B cell (primary cell): Measurements from ENCODE around the gene CAT. TPM values are rescaled to one million over a fixed set of nuclear protein-coding genes. Genes with fewer than 3 reads are reported as not detected.

Experiments used
- ATAC-seq: fragments of 200-7000 bp; cut with Tn5 transposase; one replicate; pipeline ENCODE4 v1.10.0; 2021; ENCODE audit warnings: low read depth, mild to moderate bottlenecking, moderate number of reproducible peaks, moderate library complexity
- CTCF ChIA-PET: fragments of 350-600 bp; sonication (Branson Sonifier 250); formaldehyde crosslinking; loops from one replicate; lab custom pipeline; 2021; ENCODE audit warnings: antibody characterized with exemption, inconsistent platforms; lab: Charles Lee
- POLR2A ChIA-PET: fragments of 350-600 bp; sonication (Branson Sonifier 250); formaldehyde crosslinking; loops from one replicate; lab custom pipeline; 2021; ENCODE audit warnings: antibody characterized with exemption; lab: Charles Lee
- DNase-seq: peaks from one replicate; pipeline ENCODE4 v3.0.0; 2013
- H2AFZ ChIP-seq: 2 replicates; pipeline ENCODE4 v1.6.1; 2012; ENCODE audit warnings: mild to moderate bottlenecking, low read depth, low read length; ENCODE audit not compliant: insufficient read depth, poor library complexity, severe bottlenecking
- H3K27ac ChIP-seq, 2 donors: 1 replicate in 1 of 2; 2 replicates in 1 of 2; pipeline ENCODE4 v1.5.1; 2012 to 2013; ENCODE audit warnings: low read length in 2 of 2, mild to moderate bottlenecking in 2 of 2, moderate library complexity in 1 of 2
- H3K27me3 ChIP-seq, 4 experiments: fragments of 200-600 bp in 1 of 4; sonication (generic) in 1 of 4; replicated peaks in 1 of 4; 1 replicate in 2 of 4; 2 replicates in 2 of 4; pipeline versions ENCODE4 v1.6.1 to v1.7.0; 2013 to 2016; ENCODE audit warnings: low read length in 3 of 4, mild to moderate bottlenecking in 2 of 4, mixed read lengths in 1 of 4, moderate library complexity in 1 of 4; ENCODE audit not compliant: insufficient read depth in 4 of 4, control insufficient read depth in 3 of 4; ENCODE audit errors: control extremely low read depth in 1 of 4
- H3K36me3 ChIP-seq, 2 experiments: replicated peaks in 1 of 2; 1 replicate in 1 of 2; 2 replicates in 1 of 2; pipeline versions ENCODE4 v1.6.1 to v1.7.1; 2013; ENCODE audit warnings: low read length in 1 of 2; ENCODE audit not compliant: insufficient read depth in 2 of 2, control insufficient read depth in 1 of 2; ENCODE audit errors: control extremely low read depth in 1 of 2, extremely low read depth in 1 of 2
- H3K4me1 ChIP-seq, 2 donors: fragments of 200-600 bp in 1 of 2; sonication (generic) in 1 of 2; 1 replicate in 1 of 2; 2 replicates in 1 of 2; pipeline versions ENCODE4 v1.5.1 to v1.6.1; 2013 to 2017; ENCODE audit warnings: low read length in 2 of 2; ENCODE audit not compliant: control insufficient read depth in 2 of 2, insufficient read depth in 2 of 2
- H3K4me2 ChIP-seq: replicated peaks from 2 replicates; pipeline ENCODE3; 2012; ENCODE audit warnings: mild to moderate bottlenecking, low read depth, low read length; ENCODE audit not compliant: poor library complexity, severe bottlenecking
- H3K4me3 ChIP-seq, 5 experiments: fragments of 200-600 bp in 1 of 5; sonication (generic) in 1 of 5; 1 replicate in 3 of 5; 2 replicates in 2 of 5; pipeline versions ENCODE4 v1.5.1 to v1.7.0; 2011 to 2016; ENCODE audit warnings: low read length in 4 of 5, mild to moderate bottlenecking in 4 of 5, low read depth in 2 of 5, control low read depth in 1 of 5, moderate library complexity in 1 of 5; ENCODE audit not compliant: insufficient read depth in 1 of 5; ENCODE audit errors: control extremely low read depth in 1 of 5, extremely low read depth in 1 of 5
- H3K79me2 ChIP-seq: fragments of 200-600 bp; sonication (generic); one replicate; pipeline ENCODE4 v1.6.0; 2016; ENCODE audit warnings: low read length; ENCODE audit not compliant: control insufficient read depth, insufficient read depth
- H3K9ac ChIP-seq: fragments of 200-600 bp; sonication (generic); 2 replicates; pipeline ENCODE4 v1.6.1; 2017; ENCODE audit warnings: mild to moderate bottlenecking, low read length, moderate library complexity
- H3K9me3 ChIP-seq, 3 donors: one replicate each; pipeline versions ENCODE4 v1.6.1 to v1.7.1; 2013; ENCODE audit warnings: low read length in 2 of 3; ENCODE audit not compliant: control insufficient read depth in 2 of 3, insufficient read depth in 1 of 3; ENCODE audit errors: control extremely low read depth in 1 of 3
- H4K20me1 ChIP-seq: 2 replicates; pipeline ENCODE4 v1.6.0; 2012; ENCODE audit warnings: mild to moderate bottlenecking, low read length; ENCODE audit not compliant: insufficient read depth, control insufficient read depth, poor library complexity, severe bottlenecking
- H3K27ac Mint-ChIP-seq: one replicate; pipeline ENCODE4 v1.8.0; 2021; ENCODE audit warnings: mixed read lengths
- H3K27me3 Mint-ChIP-seq: one replicate; pipeline ENCODE4 v1.8.0; 2021; ENCODE audit warnings: mixed read lengths
- H3K4me1 Mint-ChIP-seq: one replicate; pipeline ENCODE4 v1.8.0; 2021; ENCODE audit warnings: mixed read lengths
- H3K4me3 Mint-ChIP-seq: one replicate; pipeline ENCODE4 v1.8.0; 2021; ENCODE audit warnings: mixed read lengths
- H3K9me3 Mint-ChIP-seq: one replicate; pipeline ENCODE4 v1.8.0; 2022; ENCODE audit warnings: mixed read lengths; ENCODE audit not compliant: insufficient read depth
- CTCF ChIP-seq: fragments of 200-600 bp; IDR thresholded peaks from one replicate; pipeline ENCODE4 v1.8.0; 2022; ENCODE audit warnings: antibody characterized with exemption, mild to moderate bottlenecking
- EZH2 ChIP-seq: IDR thresholded peaks from 2 replicates; pipeline ENCODE4 v1.6.1; 2012; ENCODE audit warnings: borderline replicate concordance, low read depth, mild to moderate bottlenecking, moderate library complexity, low read length; ENCODE audit not compliant: insufficient read depth, poor library complexity, severe bottlenecking
- WGBS: methylation state at CpG from one replicate; pipeline ENCODE4 v1.1.5; 2013; ENCODE audit warnings: missing lambda C conversion rate; ENCODE audit not compliant: insufficient coverage; 5-methylcytosine and 5-hydroxymethylcytosine counted together
- intact Hi-C: fragments of 100-400 bp; cut with micrococcal nuclease; formaldehyde crosslinking; loops from one replicate; pipeline ENCODE4 v1.10.0; 2022
- polyA plus RNA-seq: library from polyadenylated mRNA; depleted of rRNA; stranded (reverse); fragments of >200 nt; gene quantifications from 2 replicates; pipeline ENCODE4 v1.2.3, GENCODE V29; 2012
- total RNA-seq, 2 donors: library from RNA; stranded (reverse); fragments of 120-200 nt in 1 of 2; gene quantifications; 1 replicate in 1 of 2; 2 replicates in 1 of 2; pipeline versions ENCODE4 v1.2.3 to v1.2.4, GENCODE V29; 2013 to 2022

Gene CAT
- total and polyA plus RNA-seq, 2 donors (not counting 1 experiment from before 2014, with no cell fraction given), result 83.2 to 91.7 TPM

GRCh38 chr11:34502949-34503348 lies 64.2 kb downstream of the CAT start:
- no peak for DNase-seq

GRCh38 chr11:34505874-34506273 lies 67.1 kb downstream of the CAT start:
- no peaks in the 10 kb centered on the region for H3K79me2 ChIP-seq
- CTCF ChIA-PET, result interaction anchor here (1.6 kb wide), 1 partner anchor 7 kb away, joined by 7 read pairs; the partner anchor contains the start of gene ELF5
- intact Hi-C loops, result no loop called here

More at GRCh38 chr11:34502949-34503348, 64.2 kb downstream of the CAT start:
- Mint-ChIP-seq H3K27ac (no peak overlapping the region), H3K4me3 (no peak overlapping the region), H3K27me3 (peaks cover 4% of the 10 kb centered on the region), H3K4me1 (no peaks in the 10 kb centered on the region), H3K9me3 (no peaks in the 10 kb centered on the region)
- Histone ChIP-seq H3K9me3 (no peaks in the 10 kb centered on the region), H3K27ac (no peak overlapping the region), H4K20me1 (no peaks in the 10 kb centered on the region), H3K27me3 (no peaks in the 10 kb centered on the region), H2AFZ (no peak overlapping the region), H3K9ac (no peak overlapping the region), H3K4me1 (no peaks in the 10 kb centered on the region), H3K79me2 (no peaks in the 10 kb centered on the region), H3K4me3 (no peak overlapping the region), H3K36me3 (no peaks in the 10 kb centered on the region), H3K4me2 (no peak overlapping the region)
- no peak for ATAC-seq
- POLR2A ChIA-PET, result no interaction called here
- 94% methylated on average over 3 of the region's 3 CpGs for WGBS
- CTCF ChIA-PET, result interaction anchor here (1.0 to 2.0 kb wide), 3 partner anchors 10 to 15 kb away, joined by 3 to 7 read pairs (median 7); partner anchors contain the start of gene ELF5
- intact Hi-C loops, result no loop called here
- no peak for TF ChIP-seq CTCF
- TF ChIP-seq EZH2, result no peak

More at GRCh38 chr11:34505874-34506273, 67.1 kb downstream of the CAT start:
- Histone ChIP-seq H3K9me3 (no peaks in the 10 kb centered on the region), H3K4me1 (no peaks in the 10 kb centered on the region), H3K27ac (no peak overlapping the region), H3K36me3 (no peaks in the 10 kb centered on the region), H3K9ac (no peak overlapping the region), H2AFZ (no peak overlapping the region), H3K4me3 (no peak overlapping the region), H3K4me2 (no peak overlapping the region), H3K27me3 (no peaks in the 10 kb centered on the region), H4K20me1 (no peaks in the 10 kb centered on the region)
- H3K27me3 Mint-ChIP-seq, result no peaks in the 10 kb centered on the region
- DNase-seq, result no peak
- ATAC-seq, result no peak
- H3K27ac Mint-ChIP-seq, result no peak overlapping the region
- no peaks in the 10 kb centered on the region for H3K9me3 Mint-ChIP-seq
- no peak overlapping the region for H3K4me3 Mint-ChIP-seq
- 100% methylated on average over 1 of the region's 5 CpGs for WGBS
- H3K4me1 Mint-ChIP-seq, result no peaks in the 10 kb centered on the region
- TF ChIP-seq CTCF (no peak), EZH2 (no peak)
- POLR2A ChIA-PET, result no interaction called here
